ENCODE data around the gene MROH7. TPM values are rescaled to one million over a fixed set of nuclear protein-coding genes. Genes with fewer than 3 reads are reported as not detected.

Gene MROH7
- total RNA-seq, 2 donors from 2014 or later = 0.84 TPM; not detected in 1

DNA sequence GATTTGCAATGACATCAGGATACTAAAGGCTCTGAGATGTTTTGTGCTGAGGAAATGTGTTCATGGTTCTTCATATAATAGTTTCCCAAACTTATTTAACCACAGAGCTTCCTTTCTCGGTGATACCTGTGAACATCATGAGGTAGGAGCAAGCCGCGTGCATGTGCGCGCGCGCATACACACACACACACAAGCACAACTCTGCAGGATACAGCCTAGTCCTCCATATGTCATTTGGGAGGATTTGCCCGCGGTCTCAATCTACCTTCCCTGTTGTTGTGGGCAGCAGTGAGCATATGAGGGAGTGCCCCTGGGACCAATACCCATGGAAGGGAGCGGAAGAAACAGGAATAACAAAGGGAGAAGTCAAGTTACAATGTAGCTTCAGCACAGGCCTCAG lies 61.9 kb downstream of the MROH7 start:
- Mint-ChIP-seq H3K4me1 (ENCODE audit: low read depth in 2 of 2) (no peaks in the 10 kb centered on the region), H3K9me3 (no peaks in the 10 kb centered on the region), H3K27me3 (peaks cover 9 to 14% of the 10 kb centered on the region in 2 donors), H3K27ac (no peak overlapping the region), H3K36me3 (no peaks in the 10 kb centered on the region), H3K4me3 (no peak overlapping the region)
- DNase-seq (ENCODE audit: low spot score) (no peak), ATAC-seq (no peak)

- ATAC-seq = no peak
- peaks cover 10 to 14% of the 10 kb centered on the region in 2 donors for H3K27me3 Mint-ChIP-seq
- no peak overlapping the region for H3K27ac Mint-ChIP-seq
- no peaks in the 10 kb centered on the region for H3K9me3 Mint-ChIP-seq
- H3K4me3 Mint-ChIP-seq = no peak overlapping the region
- DNase-seq (ENCODE audit: low spot score) = no peak
- H3K4me1 Mint-ChIP-seq (ENCODE audit: low read depth in 2 of 2) = no peaks in the 10 kb centered on the region
- H3K36me3 Mint-ChIP-seq = no peaks in the 10 kb centered on the region
These were observed 63.6 kb downstream of the MROH7 start for GRCh38 chr1:54705153-54705552.

DNA sequence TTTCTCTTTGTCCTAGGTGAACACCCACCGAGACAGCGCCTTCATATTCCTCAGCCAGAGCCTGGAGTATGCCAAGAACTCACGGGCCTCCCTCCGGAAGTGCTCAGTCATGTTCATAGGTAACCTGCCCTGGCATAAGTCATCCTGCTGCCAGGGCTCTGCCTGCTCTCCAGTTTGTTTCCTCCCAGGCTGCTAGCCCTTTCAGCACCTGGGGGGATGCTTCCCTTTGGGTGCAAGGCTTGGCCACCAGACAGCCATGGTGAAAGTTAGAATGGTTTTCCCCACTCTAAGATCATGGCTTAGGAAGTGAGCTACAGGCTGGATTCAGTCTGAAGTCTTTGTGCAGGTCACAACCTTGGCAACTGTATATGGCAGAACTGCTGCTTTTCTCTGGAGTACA lies 64.8 kb downstream of the MROH7 start:
- no peaks in the 10 kb centered on the region for H3K4me1 Mint-ChIP-seq (ENCODE audit: low read depth in 2 of 2)
- no peaks in the 10 kb centered on the region for H3K9me3 Mint-ChIP-seq
- no peak overlapping the region for H3K27ac Mint-ChIP-seq
- H3K4me3 Mint-ChIP-seq = no peak overlapping the region
- H3K36me3 Mint-ChIP-seq = no peaks in the 10 kb centered on the region
- H3K27me3 Mint-ChIP-seq = peaks cover 12 to 14% of the 10 kb centered on the region in 2 donors
- DNase-seq (ENCODE audit: low spot score) (no peak), ATAC-seq (no peak)

- H3K9me3 Mint-ChIP-seq = no peaks in the 10 kb centered on the region
- ATAC-seq (no peak), DNase-seq (ENCODE audit: low spot score) (no peak)
- no peaks in the 10 kb centered on the region for H3K36me3 Mint-ChIP-seq
- H3K4me3 Mint-ChIP-seq = no peak overlapping the region
- no peak overlapping the region for H3K27ac Mint-ChIP-seq
- no peaks in the 10 kb centered on the region for H3K4me1 Mint-ChIP-seq (ENCODE audit: low read depth in 2 of 2)
- H3K27me3 Mint-ChIP-seq = peaks cover 12 to 14% of the 10 kb centered on the region in 2 donors
These were observed 66.8 kb downstream of the MROH7 start for GRCh38 chr1:54708385-54708784.

DNA sequence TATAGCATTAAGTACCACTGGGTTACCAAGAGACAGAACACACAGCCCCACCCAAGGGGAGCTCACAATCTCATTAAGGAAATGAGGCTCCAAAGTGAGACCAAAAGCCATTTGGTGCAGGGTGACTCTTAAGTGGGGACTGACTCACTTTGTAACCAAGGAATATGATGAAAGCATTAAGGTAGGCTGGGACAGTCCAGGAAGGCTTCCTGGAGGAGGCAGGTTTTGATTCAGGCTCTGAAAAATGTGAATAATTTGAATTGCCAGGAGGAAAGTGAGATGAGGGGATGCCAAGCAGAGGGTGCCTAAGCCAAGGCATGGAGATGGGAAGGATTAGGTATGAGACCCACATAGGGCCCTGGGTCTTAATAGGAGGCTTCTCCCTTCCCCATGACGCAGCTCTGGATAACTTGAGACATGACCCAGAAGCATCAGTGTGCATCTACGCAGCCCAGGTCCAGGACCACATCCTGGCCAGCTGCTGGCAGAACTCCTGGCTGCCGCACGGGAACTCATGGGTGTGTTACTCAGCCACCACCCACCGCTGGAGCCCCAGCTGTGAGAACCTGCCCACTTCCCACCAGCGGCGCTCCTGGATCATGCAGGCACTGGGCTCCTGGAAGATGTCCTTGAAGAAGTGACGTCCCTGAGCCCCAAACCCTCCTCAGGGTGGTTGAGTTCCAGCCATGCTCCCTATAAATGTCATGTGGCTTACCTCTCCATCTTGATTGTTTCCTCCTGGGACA lies 68.1 kb downstream of the MROH7 start:
- no peak for DNase-seq (ENCODE audit: low spot score)
- no peaks in the 10 kb centered on the region for H3K36me3 Mint-ChIP-seq
- ATAC-seq = no peak
- H3K9me3 Mint-ChIP-seq = no peaks in the 10 kb centered on the region
- H3K27me3 Mint-ChIP-seq = peaks cover 12 to 14% of the 10 kb centered on the region in 2 donors
- no peak overlapping the region for H3K27ac Mint-ChIP-seq
- no peak overlapping the region for H3K4me3 Mint-ChIP-seq
- H3K4me1 Mint-ChIP-seq (ENCODE audit: low read depth in 2 of 2) = no peaks in the 10 kb centered on the region

DNA sequence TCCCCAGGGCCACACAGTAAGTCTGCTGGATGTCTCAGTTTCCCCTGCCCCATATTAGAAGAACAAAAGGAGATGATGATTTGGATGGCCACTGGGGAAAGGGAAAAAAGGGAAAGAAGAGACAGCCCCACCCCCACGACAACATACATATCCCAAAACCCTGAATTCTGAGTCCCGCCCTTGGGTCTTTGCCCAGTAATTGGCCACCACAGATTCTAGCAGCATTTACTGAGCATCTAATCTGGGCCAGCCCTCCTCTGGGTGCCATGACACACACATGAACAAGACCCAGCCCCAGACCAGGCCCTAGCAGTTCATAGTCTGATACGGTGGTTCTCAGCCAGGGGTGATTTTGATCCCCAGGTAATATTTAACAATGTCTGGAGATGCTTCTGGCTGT lies 68.8 kb downstream of the MROH7 start:
- Mint-ChIP-seq H3K27me3 (peaks cover 12 to 14% of the 10 kb centered on the region in 2 donors), H3K27ac (no peak overlapping the region), H3K4me1 (ENCODE audit: low read depth in 2 of 2) (peaks cover 4 to 6% of the 10 kb centered on the region in 2 donors), H3K4me3 (no peak overlapping the region), H3K36me3 (no peaks in the 10 kb centered on the region), H3K9me3 (no peaks in the 10 kb centered on the region)
- DNase-seq (ENCODE audit: low spot score) (no peak), ATAC-seq (no peak)

GRCh38 chr1:54710841-54711240 lies 69.3 kb downstream of the MROH7 start:
- Mint-ChIP-seq H3K4me1 (ENCODE audit: low read depth in 2 of 2) (peaks cover 5 to 8% of the 10 kb centered on the region in 2 donors), H3K4me3 (no peak overlapping the region), H3K9me3 (no peaks in the 10 kb centered on the region), H3K36me3 (no peaks in the 10 kb centered on the region), H3K27me3 (peaks cover 12 to 14% of the 10 kb centered on the region in 2 donors), H3K27ac (no peak overlapping the region)
- DNase-seq (ENCODE audit: low spot score) = no peak
- no peak for ATAC-seq

DNA sequence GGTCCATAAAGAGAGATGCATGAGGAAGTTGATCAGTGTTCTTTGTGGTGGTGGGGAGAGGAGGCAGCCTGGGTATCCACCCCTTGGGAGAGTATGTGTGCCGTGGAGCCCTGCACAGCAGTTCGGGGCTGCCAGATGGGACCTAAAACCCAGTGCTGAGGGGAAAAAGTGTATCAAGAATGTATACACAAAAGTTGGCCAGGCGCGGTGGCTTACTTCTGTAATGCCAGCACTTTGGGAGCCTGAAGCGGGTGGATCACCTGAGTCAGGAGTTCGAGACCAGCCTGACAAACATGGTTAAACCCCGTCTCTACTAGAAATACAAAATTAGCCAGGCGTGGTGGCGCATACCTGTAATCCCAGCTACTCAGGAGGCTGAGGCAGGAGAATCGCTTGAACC lies 70.0 kb downstream of the MROH7 start:
- Mint-ChIP-seq H3K4me1 (ENCODE audit: low read depth in 2 of 2) (peaks cover 10 to 15% of the 10 kb centered on the region in 2 donors), H3K27ac (no peak overlapping the region), H3K9me3 (no peaks in the 10 kb centered on the region), H3K27me3 (peaks cover 12 to 14% of the 10 kb centered on the region in 2 donors), H3K36me3 (no peaks in the 10 kb centered on the region), H3K4me3 (no peak overlapping the region)
- no peak for ATAC-seq
- DNase-seq (ENCODE audit: low spot score) = no peak

DNA sequence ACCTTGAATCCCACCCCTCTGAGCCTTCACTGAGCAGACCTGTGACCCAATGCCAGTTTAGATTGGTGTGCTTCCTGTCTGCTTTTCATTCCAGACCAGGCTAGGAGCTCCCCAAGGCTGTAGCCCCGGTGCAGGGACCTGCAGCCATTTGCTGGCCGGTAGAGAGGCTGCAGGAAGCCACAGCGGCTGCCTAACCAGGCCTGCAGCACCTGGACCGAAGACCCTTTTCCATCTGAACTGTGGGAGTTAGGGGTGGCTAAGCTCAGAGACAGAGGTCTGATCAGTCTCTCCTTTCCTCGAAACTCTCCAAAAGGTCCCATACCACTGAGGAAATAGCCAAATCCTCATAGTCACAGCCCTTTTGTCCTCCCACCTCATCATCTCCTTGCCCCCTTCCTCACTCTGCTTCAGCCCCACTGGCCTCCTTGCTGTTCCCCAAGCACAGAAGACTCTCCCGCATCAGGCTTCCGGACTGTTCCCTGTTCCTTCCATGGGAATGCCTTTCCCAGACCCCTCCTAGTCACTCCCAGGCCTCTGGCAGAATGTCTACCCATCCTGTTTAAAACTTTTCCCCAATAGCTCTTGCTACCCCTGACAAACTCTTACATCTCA lies 73.4 kb downstream of the MROH7 start:
- H3K4me3 Mint-ChIP-seq = peak overlapping the region; percentile 94
- peaks cover 0 to 3% of the 10 kb centered on the region in 2 donors for H3K27me3 Mint-ChIP-seq
- DNase-seq (ENCODE audit: low spot score) = no peak
- ATAC-seq = no peak
- peak overlapping the region; percentile 80 to 92 for H3K27ac Mint-ChIP-seq
- H3K9me3 Mint-ChIP-seq = no peaks in the 10 kb centered on the region
- H3K36me3 Mint-ChIP-seq = peaks cover 12% of the 10 kb centered on the region
- H3K4me1 Mint-ChIP-seq (ENCODE audit: low read depth in 2 of 2) = peaks cover 27 to 29% of the 10 kb centered on the region in 2 donors

- no peaks in the 10 kb centered on the region for H3K9me3 Mint-ChIP-seq
- H3K27ac Mint-ChIP-seq = peak within 1 kb of the TSS; percentile 80 to 92
- peak; percentile 98 to 99 for ATAC-seq
- DNase-seq (ENCODE audit: low spot score) = peak; percentile 89
- H3K27me3 Mint-ChIP-seq = no peaks in the 10 kb centered on the region
- H3K4me1 Mint-ChIP-seq (ENCODE audit: low read depth in 2 of 2) = peaks cover 27 to 29% of the 10 kb centered on the region in 2 donors
- peaks cover 12% of the 10 kb centered on the region for H3K36me3 Mint-ChIP-seq
- H3K4me3 Mint-ChIP-seq = peak within 1 kb of the TSS; percentile 94
These were observed 74.1 kb downstream of the MROH7 start, which contains the start of gene TTC4 for GRCh38 chr1:54715493-54716298. TSS of gene TTC4 (plus strand) at chr1:54715861. CDS start at chr1:54715909, 48 bp downstream.

GRCh38 chr1:54716299-54717047 lies 74.9 kb downstream of the MROH7 start:
- H3K36me3 Mint-ChIP-seq = peaks cover 12% of the 10 kb centered on the region
- H3K27me3 Mint-ChIP-seq = no peaks in the 10 kb centered on the region
- ATAC-seq = peak; percentile 9 to 48
- H3K9me3 Mint-ChIP-seq = no peaks in the 10 kb centered on the region
- H3K4me1 Mint-ChIP-seq (ENCODE audit: low read depth in 2 of 2) = peaks cover 27 to 29% of the 10 kb centered on the region in 2 donors
- peak overlapping the region; percentile 94 for H3K4me3 Mint-ChIP-seq
- peak overlapping the region; percentile 80 to 92 for H3K27ac Mint-ChIP-seq
- no peak for DNase-seq (ENCODE audit: low spot score)

GRCh38 chr1:54721719-54722118 lies 80.1 kb downstream of the MROH7 start:
- Mint-ChIP-seq H3K4me3 (no peak overlapping the region), H3K27ac (no peak overlapping the region), H3K9me3 (no peaks in the 10 kb centered on the region), H3K36me3 (peaks cover 43% of the 10 kb centered on the region), H3K27me3 (no peaks in the 10 kb centered on the region), H3K4me1 (ENCODE audit: low read depth in 2 of 2) (peaks cover 12 to 15% of the 10 kb centered on the region in 2 donors)
- no peak for DNase-seq (ENCODE audit: low spot score)
- ATAC-seq = no peak

DNA sequence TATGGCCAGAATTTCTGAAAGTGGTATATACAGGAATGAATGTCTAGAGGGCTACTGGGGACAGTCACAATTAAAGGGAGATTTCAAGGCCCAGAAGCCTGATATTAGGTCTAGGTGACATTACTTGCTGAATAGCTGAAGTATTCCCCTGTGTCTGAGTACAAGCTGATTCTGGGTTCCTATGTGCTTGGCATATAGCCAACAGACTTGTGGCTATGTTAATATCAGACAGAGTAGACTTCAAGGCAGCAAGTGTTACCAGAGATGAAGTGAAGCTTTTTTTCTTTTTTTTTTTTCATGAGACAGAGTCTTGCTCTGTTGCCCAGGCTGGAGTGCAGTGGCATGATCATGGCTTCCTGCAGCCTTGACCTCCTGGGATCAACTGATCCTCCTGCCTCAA lies 82.4 kb downstream of the MROH7 start:
- H3K9me3 Mint-ChIP-seq = no peaks in the 10 kb centered on the region
- no peak overlapping the region for H3K4me3 Mint-ChIP-seq
- DNase-seq (ENCODE audit: low spot score) (no peak), ATAC-seq (no peak)
- peaks cover 0 to 4% of the 10 kb centered on the region in 2 donors for H3K4me1 Mint-ChIP-seq (ENCODE audit: low read depth in 2 of 2)
- no peak overlapping the region for H3K27ac Mint-ChIP-seq
- no peaks in the 10 kb centered on the region for H3K27me3 Mint-ChIP-seq
- H3K36me3 Mint-ChIP-seq = peaks cover 51% of the 10 kb centered on the region

All from natural killer cell treated with Interleukin-12 subunit alpha and Interleukin-12 subunit beta and Interleukin-15 and Interleukin-18, amount 100 ng/mL, for 72 hours (primary cell).